Breast epithelium (tissue), 3 donors: ENCODE measurements around the gene BCAS1.
A peak's percentile ranks its signal among the peaks of the same experiment; 100 is the strongest.

Source experiments
- POLR2AphosphoS5 ChIP-seq, 3 donors: sonication (generic); formaldehyde crosslinking; IDR thresholded peaks; one replicate each; pipeline ENCODE4 v1.6.1; 2017; ENCODE audit warnings: antibody characterized with exemption in 3 of 3
- TF ChIP-seq, protein P1 (sequence below), 3 donors: fragments of 450-650 bp; IDR thresholded peaks; one replicate each; pipeline ENCODE4 v1.5.1; 2016 to 2017; ENCODE audit warnings: antibody characterized with exemption in 3 of 3, mild to moderate bottlenecking in 3 of 3, moderate library complexity in 3 of 3

DNA sequence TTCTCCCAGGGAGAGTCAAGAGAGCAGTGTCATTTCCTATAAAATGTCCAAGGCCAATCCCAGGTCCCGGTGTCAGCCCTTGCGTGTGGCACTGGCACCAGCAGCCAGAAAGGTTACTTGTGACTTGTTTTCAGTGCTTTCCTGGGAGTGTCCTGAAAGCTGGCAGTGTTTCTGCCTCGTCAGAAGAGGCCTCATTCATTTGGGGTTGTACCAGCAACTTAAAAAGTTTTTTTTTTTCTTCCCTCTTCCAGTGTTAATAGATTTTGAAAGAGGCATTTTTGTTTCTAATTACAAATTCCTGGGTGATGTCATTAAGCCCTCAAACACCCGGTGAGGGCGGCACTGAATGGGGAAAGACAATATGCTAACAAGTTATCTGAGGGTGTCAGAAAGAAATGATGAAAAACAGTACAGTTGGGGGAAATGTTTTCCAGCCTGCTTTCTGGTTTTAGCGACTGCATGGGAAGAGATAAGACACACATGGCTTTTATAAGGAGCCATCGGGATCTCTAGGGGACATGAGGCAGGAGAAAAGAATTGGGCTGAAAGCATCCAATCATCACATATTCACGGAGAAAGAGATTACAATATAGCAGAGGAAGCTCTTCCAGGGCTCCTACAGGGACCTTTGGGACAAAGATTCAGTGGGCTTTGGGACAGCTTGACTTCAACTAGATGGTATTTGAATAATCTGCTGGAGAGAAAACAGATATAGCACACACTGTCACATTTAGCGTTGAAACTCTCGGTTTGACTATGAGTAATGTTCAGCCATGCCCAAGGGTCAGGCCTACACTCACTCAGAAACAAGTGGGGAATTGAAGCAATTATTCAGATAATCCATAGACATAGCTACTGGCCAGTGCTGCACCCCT lies 153.0 kb downstream of the BCAS1 start:
- TF ChIP-seq, protein P1, sequence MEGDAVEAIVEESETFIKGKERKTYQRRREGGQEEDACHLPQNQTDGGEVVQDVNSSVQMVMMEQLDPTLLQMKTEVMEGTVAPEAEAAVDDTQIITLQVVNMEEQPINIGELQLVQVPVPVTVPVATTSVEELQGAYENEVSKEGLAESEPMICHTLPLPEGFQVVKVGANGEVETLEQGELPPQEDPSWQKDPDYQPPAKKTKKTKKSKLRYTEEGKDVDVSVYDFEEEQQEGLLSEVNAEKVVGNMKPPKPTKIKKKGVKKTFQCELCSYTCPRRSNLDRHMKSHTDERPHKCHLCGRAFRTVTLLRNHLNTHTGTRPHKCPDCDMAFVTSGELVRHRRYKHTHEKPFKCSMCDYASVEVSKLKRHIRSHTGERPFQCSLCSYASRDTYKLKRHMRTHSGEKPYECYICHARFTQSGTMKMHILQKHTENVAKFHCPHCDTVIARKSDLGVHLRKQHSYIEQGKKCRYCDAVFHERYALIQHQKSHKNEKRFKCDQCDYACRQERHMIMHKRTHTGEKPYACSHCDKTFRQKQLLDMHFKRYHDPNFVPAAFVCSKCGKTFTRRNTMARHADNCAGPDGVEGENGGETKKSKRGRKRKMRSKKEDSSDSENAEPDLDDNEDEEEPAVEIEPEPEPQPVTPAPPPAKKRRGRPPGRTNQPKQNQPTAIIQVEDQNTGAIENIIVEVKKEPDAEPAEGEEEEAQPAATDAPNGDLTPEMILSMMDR (IDR thresholded peaks at IDR 0.05) = no peak
- TF ChIP-seq POLR2AphosphoS5 (IDR thresholded peaks at IDR 0.05) = peak; percentile 40 to 53 (median 44)
